Measurements from ENCODE around the gene CRIM1. TPM values are rescaled to one million over a fixed set of nuclear protein-coding genes. Genes with fewer than 3 reads are reported as not detected.

CRIM1 gene
- total RNA-seq, 1 experiment from 2014 or later: 24.1 TPM

DNA sequence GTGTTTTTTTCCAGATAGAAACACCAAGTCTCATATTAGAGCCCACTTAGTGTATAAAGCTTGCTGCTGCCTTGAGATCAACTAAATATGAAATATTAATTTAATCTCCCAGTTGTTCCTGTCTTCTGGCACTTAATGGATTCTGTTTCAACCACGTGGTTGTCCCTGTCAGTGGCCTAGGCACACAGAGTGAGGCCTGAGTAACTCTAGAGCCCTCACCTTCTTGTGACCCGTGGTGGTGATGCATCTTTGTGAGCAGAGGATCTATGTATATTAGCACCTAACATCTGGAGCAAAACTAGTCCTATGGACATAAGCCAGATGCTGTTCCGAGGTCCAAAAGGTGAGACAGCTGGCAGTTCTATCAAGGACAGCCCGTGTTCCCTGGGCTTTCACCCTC lies 167.6 kb downstream of the CRIM1 start:
- no peaks in the 10 kb centered on the region for H3K4me1 Mint-ChIP-seq
- no peaks in the 10 kb centered on the region for H3K27me3 Mint-ChIP-seq (ENCODE audit: low read depth)
- no peaks in the 10 kb centered on the region for H3K9me3 Mint-ChIP-seq
- CTCF ChIA-PET: interaction anchor here (0.7 kb wide), 1 partner anchor 142 kb away, joined by 3 read pairs; no protein-coding TSS in a partner anchor
- H3K36me3 Mint-ChIP-seq: peaks cover 44% of the 10 kb centered on the region
- no peak overlapping the region for H3K27ac Mint-ChIP-seq
- POLR2A ChIA-PET: no interaction called here
- DNase-seq (ENCODE audit: low spot score) (no peak), ATAC-seq (no peak)
- TF ChIP-seq RORB (CRISPR knock-in tag; IDR thresholded peaks at IDR 0.05) (no peak), ZNF396 (CRISPR knock-in tag; IDR thresholded peaks at IDR 0.05; ENCODE audit: borderline replicate concordance) (no peak), JUN (CRISPR knock-in tag; IDR thresholded peaks at IDR 0.05) (no peak)
- TF ChIP-seq, protein P1, sequence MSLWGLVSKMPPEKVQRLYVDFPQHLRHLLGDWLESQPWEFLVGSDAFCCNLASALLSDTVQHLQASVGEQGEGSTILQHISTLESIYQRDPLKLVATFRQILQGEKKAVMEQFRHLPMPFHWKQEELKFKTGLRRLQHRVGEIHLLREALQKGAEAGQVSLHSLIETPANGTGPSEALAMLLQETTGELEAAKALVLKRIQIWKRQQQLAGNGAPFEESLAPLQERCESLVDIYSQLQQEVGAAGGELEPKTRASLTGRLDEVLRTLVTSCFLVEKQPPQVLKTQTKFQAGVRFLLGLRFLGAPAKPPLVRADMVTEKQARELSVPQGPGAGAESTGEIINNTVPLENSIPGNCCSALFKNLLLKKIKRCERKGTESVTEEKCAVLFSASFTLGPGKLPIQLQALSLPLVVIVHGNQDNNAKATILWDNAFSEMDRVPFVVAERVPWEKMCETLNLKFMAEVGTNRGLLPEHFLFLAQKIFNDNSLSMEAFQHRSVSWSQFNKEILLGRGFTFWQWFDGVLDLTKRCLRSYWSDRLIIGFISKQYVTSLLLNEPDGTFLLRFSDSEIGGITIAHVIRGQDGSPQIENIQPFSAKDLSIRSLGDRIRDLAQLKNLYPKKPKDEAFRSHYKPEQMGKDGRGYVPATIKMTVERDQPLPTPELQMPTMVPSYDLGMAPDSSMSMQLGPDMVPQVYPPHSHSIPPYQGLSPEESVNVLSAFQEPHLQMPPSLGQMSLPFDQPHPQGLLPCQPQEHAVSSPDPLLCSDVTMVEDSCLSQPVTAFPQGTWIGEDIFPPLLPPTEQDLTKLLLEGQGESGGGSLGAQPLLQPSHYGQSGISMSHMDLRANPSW (CRISPR knock-in tag; conservative IDR thresholded peaks at IDR 0.05; ENCODE audit: low read depth): no peak
- H3K4me3 Mint-ChIP-seq: no peak overlapping the region

DNA sequence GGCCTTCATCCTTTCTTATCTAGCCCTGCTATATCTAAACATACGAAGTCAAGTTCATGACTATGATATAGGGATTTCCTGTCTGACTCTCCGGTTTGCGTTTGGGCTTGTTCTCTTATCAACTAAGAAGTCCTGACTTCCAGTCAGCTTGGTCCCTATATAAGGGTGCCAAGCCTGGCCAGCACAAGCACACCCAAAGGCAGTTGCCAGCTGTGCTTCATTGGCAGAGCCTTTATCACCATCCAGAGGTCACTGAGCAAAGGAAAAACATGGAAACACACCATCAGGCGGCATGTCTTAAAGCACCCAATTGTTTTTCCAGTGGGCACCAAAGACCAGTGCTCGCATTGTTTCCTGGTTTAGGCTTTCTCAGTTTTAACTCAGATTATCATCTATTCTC lies 169.7 kb downstream of the CRIM1 start:
- Mint-ChIP-seq H3K27ac (peak overlapping the region; percentile 52), H3K27me3 (ENCODE audit: low read depth) (no peaks in the 10 kb centered on the region), H3K36me3 (peaks cover 33% of the 10 kb centered on the region), H3K9me3 (no peaks in the 10 kb centered on the region), H3K4me3 (no peak overlapping the region), H3K4me1 (peaks cover 14% of the 10 kb centered on the region)
- DNase-seq (ENCODE audit: low spot score): no peak
- TF ChIP-seq NFATC4 (CRISPR knock-in tag; IDR thresholded peaks at IDR 0.05): no peak
- no peak for TF ChIP-seq ELF4 (CRISPR knock-in tag; IDR thresholded peaks at IDR 0.05; ENCODE audit: low read depth)
- no peak for TF ChIP-seq NFYB (CRISPR knock-in tag; conservative IDR thresholded peaks at IDR 0.05; ENCODE audit: low read depth)
- no peak for TF ChIP-seq KAT7 (CRISPR knock-in tag; IDR thresholded peaks at IDR 0.05; ENCODE audit: borderline replicate concordance)
- TF ChIP-seq, protein P2, sequence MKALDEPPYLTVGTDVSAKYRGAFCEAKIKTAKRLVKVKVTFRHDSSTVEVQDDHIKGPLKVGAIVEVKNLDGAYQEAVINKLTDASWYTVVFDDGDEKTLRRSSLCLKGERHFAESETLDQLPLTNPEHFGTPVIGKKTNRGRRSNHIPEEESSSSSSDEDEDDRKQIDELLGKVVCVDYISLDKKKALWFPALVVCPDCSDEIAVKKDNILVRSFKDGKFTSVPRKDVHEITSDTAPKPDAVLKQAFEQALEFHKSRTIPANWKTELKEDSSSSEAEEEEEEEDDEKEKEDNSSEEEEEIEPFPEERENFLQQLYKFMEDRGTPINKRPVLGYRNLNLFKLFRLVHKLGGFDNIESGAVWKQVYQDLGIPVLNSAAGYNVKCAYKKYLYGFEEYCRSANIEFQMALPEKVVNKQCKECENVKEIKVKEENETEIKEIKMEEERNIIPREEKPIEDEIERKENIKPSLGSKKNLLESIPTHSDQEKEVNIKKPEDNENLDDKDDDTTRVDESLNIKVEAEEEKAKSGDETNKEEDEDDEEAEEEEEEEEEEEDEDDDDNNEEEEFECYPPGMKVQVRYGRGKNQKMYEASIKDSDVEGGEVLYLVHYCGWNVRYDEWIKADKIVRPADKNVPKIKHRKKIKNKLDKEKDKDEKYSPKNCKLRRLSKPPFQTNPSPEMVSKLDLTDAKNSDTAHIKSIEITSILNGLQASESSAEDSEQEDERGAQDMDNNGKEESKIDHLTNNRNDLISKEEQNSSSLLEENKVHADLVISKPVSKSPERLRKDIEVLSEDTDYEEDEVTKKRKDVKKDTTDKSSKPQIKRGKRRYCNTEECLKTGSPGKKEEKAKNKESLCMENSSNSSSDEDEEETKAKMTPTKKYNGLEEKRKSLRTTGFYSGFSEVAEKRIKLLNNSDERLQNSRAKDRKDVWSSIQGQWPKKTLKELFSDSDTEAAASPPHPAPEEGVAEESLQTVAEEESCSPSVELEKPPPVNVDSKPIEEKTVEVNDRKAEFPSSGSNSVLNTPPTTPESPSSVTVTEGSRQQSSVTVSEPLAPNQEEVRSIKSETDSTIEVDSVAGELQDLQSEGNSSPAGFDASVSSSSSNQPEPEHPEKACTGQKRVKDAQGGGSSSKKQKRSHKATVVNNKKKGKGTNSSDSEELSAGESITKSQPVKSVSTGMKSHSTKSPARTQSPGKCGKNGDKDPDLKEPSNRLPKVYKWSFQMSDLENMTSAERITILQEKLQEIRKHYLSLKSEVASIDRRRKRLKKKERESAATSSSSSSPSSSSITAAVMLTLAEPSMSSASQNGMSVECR (CRISPR knock-in tag; IDR thresholded peaks at IDR 0.05; ENCODE audit: borderline replicate concordance): no peak
- no peak for TF ChIP-seq ZNF317 (CRISPR knock-in tag; IDR thresholded peaks at IDR 0.05; ENCODE audit: borderline replicate concordance, low read depth)
- no peak for TF ChIP-seq TCF7 (CRISPR knock-in tag; IDR thresholded peaks at IDR 0.05; ENCODE audit: low read depth)
- no peak for TF ChIP-seq ZNF416 (CRISPR knock-in tag; IDR thresholded peaks at IDR 0.05)
- TF ChIP-seq EMX1 (CRISPR knock-in tag; IDR thresholded peaks at IDR 0.05): no peak
- TF ChIP-seq FOXJ3 (CRISPR knock-in tag; IDR thresholded peaks at IDR 0.05; ENCODE audit: borderline replicate concordance): no peak
- TF ChIP-seq, protein P3, sequence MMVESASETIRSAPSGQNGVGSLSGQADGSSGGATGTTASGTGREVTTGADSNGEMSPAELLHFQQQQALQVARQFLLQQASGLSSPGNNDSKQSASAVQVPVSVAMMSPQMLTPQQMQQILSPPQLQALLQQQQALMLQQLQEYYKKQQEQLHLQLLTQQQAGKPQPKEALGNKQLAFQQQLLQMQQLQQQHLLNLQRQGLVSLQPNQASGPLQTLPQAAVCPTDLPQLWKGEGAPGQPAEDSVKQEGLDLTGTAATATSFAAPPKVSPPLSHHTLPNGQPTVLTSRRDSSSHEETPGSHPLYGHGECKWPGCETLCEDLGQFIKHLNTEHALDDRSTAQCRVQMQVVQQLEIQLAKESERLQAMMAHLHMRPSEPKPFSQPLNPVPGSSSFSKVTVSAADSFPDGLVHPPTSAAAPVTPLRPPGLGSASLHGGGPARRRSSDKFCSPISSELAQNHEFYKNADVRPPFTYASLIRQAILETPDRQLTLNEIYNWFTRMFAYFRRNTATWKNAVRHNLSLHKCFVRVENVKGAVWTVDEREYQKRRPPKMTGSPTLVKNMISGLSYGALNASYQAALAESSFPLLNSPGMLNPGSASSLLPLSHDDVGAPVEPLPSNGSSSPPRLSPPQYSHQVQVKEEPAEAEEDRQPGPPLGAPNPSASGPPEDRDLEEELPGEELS (CRISPR knock-in tag; IDR thresholded peaks at IDR 0.05): no peak
- TF ChIP-seq, protein P4, sequence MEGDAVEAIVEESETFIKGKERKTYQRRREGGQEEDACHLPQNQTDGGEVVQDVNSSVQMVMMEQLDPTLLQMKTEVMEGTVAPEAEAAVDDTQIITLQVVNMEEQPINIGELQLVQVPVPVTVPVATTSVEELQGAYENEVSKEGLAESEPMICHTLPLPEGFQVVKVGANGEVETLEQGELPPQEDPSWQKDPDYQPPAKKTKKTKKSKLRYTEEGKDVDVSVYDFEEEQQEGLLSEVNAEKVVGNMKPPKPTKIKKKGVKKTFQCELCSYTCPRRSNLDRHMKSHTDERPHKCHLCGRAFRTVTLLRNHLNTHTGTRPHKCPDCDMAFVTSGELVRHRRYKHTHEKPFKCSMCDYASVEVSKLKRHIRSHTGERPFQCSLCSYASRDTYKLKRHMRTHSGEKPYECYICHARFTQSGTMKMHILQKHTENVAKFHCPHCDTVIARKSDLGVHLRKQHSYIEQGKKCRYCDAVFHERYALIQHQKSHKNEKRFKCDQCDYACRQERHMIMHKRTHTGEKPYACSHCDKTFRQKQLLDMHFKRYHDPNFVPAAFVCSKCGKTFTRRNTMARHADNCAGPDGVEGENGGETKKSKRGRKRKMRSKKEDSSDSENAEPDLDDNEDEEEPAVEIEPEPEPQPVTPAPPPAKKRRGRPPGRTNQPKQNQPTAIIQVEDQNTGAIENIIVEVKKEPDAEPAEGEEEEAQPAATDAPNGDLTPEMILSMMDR (IDR thresholded peaks at IDR 0.05): no peak
- no peak for TF ChIP-seq NR1H2 (CRISPR knock-in tag; IDR thresholded peaks at IDR 0.05)
- no peak for TF ChIP-seq IRF1 (CRISPR knock-in tag; IDR thresholded peaks at IDR 0.05)
- TF ChIP-seq TEAD1 (CRISPR knock-in tag; IDR thresholded peaks at IDR 0.05): no peak
- TF ChIP-seq ZMAT4 (CRISPR knock-in tag; IDR thresholded peaks at IDR 0.05): no peak
- POLR2A ChIA-PET: no interaction called here
- CTCF ChIA-PET: no interaction called here
- no peak for ATAC-seq
